Duodenal mucosa (tissue), 2 donors: ENCODE data around the gene BDH1.
A peak's percentile ranks its signal among the peaks of the same experiment; 100 is the strongest.

ENCODE experiments used
- H3K27ac ChIP-seq: one replicate; pipeline ENCODE4 v1.7.0; 2013; ENCODE audit warnings: low read depth, low read length
- H3K27me3 ChIP-seq, 2 donors: one replicate each; pipeline ENCODE4 v1.7.0; 2013; ENCODE audit warnings: low read length in 2 of 2, control low read depth in 1 of 2; ENCODE audit not compliant: insufficient read depth in 2 of 2, control insufficient read depth in 1 of 2
- H3K36me3 ChIP-seq, 2 donors: one replicate each; pipeline ENCODE4 v1.7.0; 2013; ENCODE audit warnings: low read length in 2 of 2, control low read depth in 1 of 2; ENCODE audit not compliant: insufficient read depth in 2 of 2, control insufficient read depth in 1 of 2
- H3K4me1 ChIP-seq, 2 donors: one replicate each; pipeline ENCODE4 v1.7.0; 2013; ENCODE audit warnings: low read length in 2 of 2, control low read depth in 1 of 2; ENCODE audit not compliant: insufficient read depth in 2 of 2, control insufficient read depth in 1 of 2
- H3K4me3 ChIP-seq, 2 donors: one replicate each; pipeline ENCODE4 v1.7.0; 2013; ENCODE audit warnings: low read length in 2 of 2, low read depth in 1 of 2
- H3K9ac ChIP-seq, 2 donors: one replicate each; pipeline ENCODE4 v1.7.0; 2013; ENCODE audit warnings: low read length in 2 of 2, low read depth in 1 of 2
- H3K9me3 ChIP-seq, 2 donors: one replicate each; pipeline ENCODE4 v1.7.0; 2013; ENCODE audit warnings: low read length in 2 of 2, control low read depth in 1 of 2; ENCODE audit not compliant: control insufficient read depth in 1 of 2

BDH1 gene

GRCh38 chr3:197539651-197540051, 16.1 kb downstream of the BDH1 start:
- H3K27ac ChIP-seq = no peak overlapping the region
- peaks cover 13 to 40% of the 10 kb centered on the region in 2 donors for H3K36me3 ChIP-seq
- no peak overlapping the region for H3K4me3 ChIP-seq
- no peak overlapping the region for H3K9ac ChIP-seq
- H3K27me3 ChIP-seq = no peaks in the 10 kb centered on the region
- peaks cover 0 to 3% of the 10 kb centered on the region in 2 donors for H3K4me1 ChIP-seq
- no peaks in the 10 kb centered on the region for H3K9me3 ChIP-seq

- Histone ChIP-seq H3K9ac (no peak overlapping the region), H3K27me3 (no peaks in the 10 kb centered on the region), H3K27ac (no peak overlapping the region), H3K4me3 (no peak overlapping the region), H3K4me1 (no peaks in the 10 kb centered on the region), H3K9me3 (no peaks in the 10 kb centered on the region), H3K36me3 (peaks cover 11 to 52% of the 10 kb centered on the region in 2 donors)
Observed at GRCh38 chr3:197533927-197534725, 21.6 kb downstream of the BDH1 start.

- H3K9ac ChIP-seq = no peak overlapping the region
- H3K4me3 ChIP-seq = no peak overlapping the region
- H3K27me3 ChIP-seq = no peaks in the 10 kb centered on the region
- peaks cover 11 to 54% of the 10 kb centered on the region in 2 donors for H3K36me3 ChIP-seq
- H3K4me1 ChIP-seq = no peaks in the 10 kb centered on the region
- H3K9me3 ChIP-seq = no peaks in the 10 kb centered on the region
- H3K27ac ChIP-seq = no peak overlapping the region
Observed at GRCh38 chr3:197533396-197533795, 22.4 kb downstream of the BDH1 start.

DNA sequence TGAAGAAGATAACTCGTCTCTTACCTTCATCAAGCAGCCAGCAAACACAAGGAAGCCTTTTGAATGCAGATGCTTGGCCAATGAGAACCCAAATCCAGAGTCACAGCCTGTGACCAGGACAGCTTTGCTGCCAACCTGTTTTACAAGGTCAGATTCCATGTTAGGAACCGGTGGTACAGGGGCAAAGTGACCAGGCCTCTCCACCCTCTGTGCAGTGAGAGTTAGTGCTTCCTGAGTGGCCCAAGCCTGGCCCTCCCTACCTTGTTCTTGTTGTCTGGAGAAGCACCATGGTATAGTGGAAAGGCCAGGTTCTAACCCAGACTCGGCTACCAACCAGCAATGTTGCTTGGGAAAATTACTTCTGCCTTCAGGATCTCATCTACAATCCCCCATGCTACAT, 23.4 kb downstream of the BDH1 start:
- Histone ChIP-seq H3K4me1 (no peaks in the 10 kb centered on the region), H3K4me3 (no peak overlapping the region), H3K9ac (no peak overlapping the region), H3K27me3 (no peaks in the 10 kb centered on the region), H3K27ac (no peak overlapping the region), H3K36me3 (peaks cover 11 to 59% of the 10 kb centered on the region in 2 donors), H3K9me3 (no peaks in the 10 kb centered on the region)

- peaks cover 15 to 61% of the 10 kb centered on the region in 2 donors for H3K36me3 ChIP-seq
- no peaks in the 10 kb centered on the region for H3K9me3 ChIP-seq
- no peak overlapping the region for H3K9ac ChIP-seq
- no peaks in the 10 kb centered on the region for H3K27me3 ChIP-seq
- no peaks in the 10 kb centered on the region for H3K4me1 ChIP-seq
- H3K4me3 ChIP-seq = no peak overlapping the region
- no peak overlapping the region for H3K27ac ChIP-seq
Observed at GRCh38 chr3:197528190-197528589, 27.6 kb downstream of the BDH1 start.

- H3K36me3 ChIP-seq = peaks cover 15 to 58% of the 10 kb centered on the region in 2 donors
- peaks cover 2 to 3% of the 10 kb centered on the region in 2 donors for H3K4me1 ChIP-seq
- no peaks in the 10 kb centered on the region for H3K27me3 ChIP-seq
- no peaks in the 10 kb centered on the region for H3K9me3 ChIP-seq
- no peak overlapping the region for H3K4me3 ChIP-seq
- no peak overlapping the region for H3K9ac ChIP-seq
- no peak overlapping the region for H3K27ac ChIP-seq
Observed at GRCh38 chr3:197527569-197527968, 28.2 kb downstream of the BDH1 start.

DNA sequence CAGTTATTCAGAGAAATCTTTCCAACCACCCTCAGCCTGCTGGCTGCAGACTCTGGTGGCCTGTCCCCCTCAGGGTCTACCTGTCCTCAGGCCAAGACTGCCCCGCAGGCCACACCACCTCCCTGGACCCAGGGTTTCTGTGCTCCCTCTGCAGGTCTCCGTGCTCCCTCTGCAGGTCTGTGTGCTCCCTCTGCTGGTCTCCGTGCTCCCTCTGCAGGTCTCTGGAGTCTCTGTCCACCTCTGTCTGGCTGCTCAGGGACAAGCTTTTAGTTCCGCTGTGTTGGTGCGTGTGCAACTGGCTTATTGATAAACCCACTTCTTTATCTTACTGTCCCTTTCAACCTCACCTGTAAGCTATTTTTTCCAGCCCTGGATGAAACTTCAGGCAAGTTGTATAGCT, 30.1 kb downstream of the BDH1 start:
- no peaks in the 10 kb centered on the region for H3K9me3 ChIP-seq
- no peak overlapping the region for H3K27ac ChIP-seq

DNA sequence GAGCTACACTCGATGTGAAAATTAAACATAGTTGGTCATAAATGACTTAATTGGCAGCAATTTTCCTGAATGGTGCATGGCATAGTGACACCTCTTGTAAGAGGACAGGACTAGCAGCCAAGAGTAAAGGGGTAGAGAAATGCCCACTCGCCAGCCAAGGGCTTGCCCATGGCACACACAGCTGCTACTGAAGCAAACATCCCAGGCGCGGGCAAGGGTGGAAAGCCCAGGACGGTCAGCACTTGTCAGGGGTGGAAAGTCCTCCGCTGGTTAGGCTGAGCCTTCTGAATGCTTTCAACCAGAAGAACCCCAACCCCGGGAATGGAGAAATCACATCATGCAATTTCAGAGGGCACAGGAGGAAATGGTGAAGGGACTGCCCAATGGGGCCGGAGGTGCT, 31.6 kb downstream of the BDH1 start:
- Histone ChIP-seq H3K27ac (no peak overlapping the region), H3K27me3 (no peaks in the 10 kb centered on the region), H3K4me3 (no peak overlapping the region), H3K36me3 (peaks cover 8 to 38% of the 10 kb centered on the region in 2 donors), H3K9me3 (no peaks in the 10 kb centered on the region), H3K9ac (no peak overlapping the region), H3K4me1 (peaks cover 29 to 30% of the 10 kb centered on the region in 2 donors)

More for the DNA sequence above, 30.1 kb downstream of the BDH1 start:
- H3K36me3 ChIP-seq = peaks cover 15 to 48% of the 10 kb centered on the region in 2 donors
- H3K4me3 ChIP-seq = no peak overlapping the region
- no peak overlapping the region for H3K9ac ChIP-seq
- peaks cover 17 to 18% of the 10 kb centered on the region in 2 donors for H3K4me1 ChIP-seq
- H3K27me3 ChIP-seq = no peaks in the 10 kb centered on the region

GRCh38 chr3:197523526-197523925, 32.2 kb downstream of the BDH1 start:
- Histone ChIP-seq H3K36me3 (peaks cover 8 to 32% of the 10 kb centered on the region in 2 donors), H3K4me1 (peaks cover 29 to 33% of the 10 kb centered on the region in 2 donors), H3K27me3 (no peaks in the 10 kb centered on the region), H3K9ac (no peak overlapping the region), H3K4me3 (no peak overlapping the region), H3K9me3 (no peaks in the 10 kb centered on the region), H3K27ac (no peak overlapping the region)

DNA sequence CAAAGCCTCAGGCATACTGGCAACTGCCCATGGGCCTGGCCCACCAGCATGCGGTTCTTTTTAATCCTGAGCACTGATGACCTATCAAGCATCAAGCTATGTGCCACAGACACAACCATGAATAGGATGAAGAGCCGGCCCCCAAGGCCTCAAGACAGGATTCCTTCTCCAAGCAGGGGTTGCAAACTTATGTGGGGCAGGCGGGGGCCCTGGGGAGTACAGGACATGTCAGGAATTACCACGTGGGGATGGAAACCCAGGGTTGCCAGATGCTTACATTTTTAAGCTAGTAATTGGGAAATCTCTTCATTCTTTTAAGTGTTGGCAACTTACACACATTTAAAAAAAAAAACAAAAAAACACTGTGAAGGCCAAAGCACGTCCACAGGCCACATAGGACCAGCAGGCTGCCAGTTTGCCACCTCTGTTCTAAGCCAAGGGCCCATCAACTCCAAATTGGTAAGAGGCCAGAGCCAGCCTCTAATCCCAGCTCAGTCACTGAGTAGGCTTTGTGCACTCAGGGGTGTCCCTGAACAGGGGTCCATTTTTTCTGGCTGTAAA, 32.8 kb downstream of the BDH1 start:
- Histone ChIP-seq H3K27me3 (no peaks in the 10 kb centered on the region), H3K9me3 (no peaks in the 10 kb centered on the region), H3K4me1 (peaks cover 29 to 33% of the 10 kb centered on the region in 2 donors), H3K27ac (peak overlapping the region; percentile 70), H3K4me3 (no peak overlapping the region), H3K36me3 (peaks cover 8 to 27% of the 10 kb centered on the region in 2 donors), H3K9ac (no peak overlapping the region)
